HepG2 (cell line): ENCODE data around the gene DPYD. TPM values are rescaled to one million over a fixed set of nuclear protein-coding genes. Genes with fewer than 3 reads are reported as not detected.

Experiments
- ATAC-seq: fragments of 200-7000 bp; cut with Tn5 transposase; 3 replicates; pipeline ENCODE4 v1.9.1; 2020; ENCODE audit warnings: mild to moderate bottlenecking, moderate library complexity
- BruUV-seq: library from RNA; stranded (reverse); fragments of 400-500 nt; replicated peaks from 2 replicates; lab custom pipeline; 2021; lab: Mats Ljungman, UMichigan
- CTCF ChIA-PET: fragments of 300-600 bp; formaldehyde crosslinking; extraction: SDS; loops from one replicate; lab custom pipeline; 2021; ENCODE audit warnings: low total read pairs, inconsistent platforms, low intra/inter-chr PET ratio; lab: Yijun Ruan, JAX
- POLR2A ChIA-PET: fragments of 350-600 bp; sonication (Branson Sonifier 250); formaldehyde crosslinking; loops from one replicate; lab custom pipeline; 2020; ENCODE audit warnings: antibody characterized with exemption, inconsistent platforms; lab: Yijun Ruan, JAX
- DNase-seq: peaks from one replicate; pipeline ENCODE4 v3.0.0-alpha.2; 2015; ENCODE audit warnings: low spot score
- FAIRE-seq: peaks from 3 replicates; lab custom pipeline; 2011; peaks lifted over from hg19 to GRCh38; lab: Jason Lieb, UNC
- H2AFZ ChIP-seq: one replicate; pipeline ENCODE4 v1.6.1; 2011; ENCODE audit warnings: low read length, inconsistent platforms
- H3K27ac ChIP-seq: fragments of 300-600 bp; 3 replicates; pipeline ENCODE4 v1.8.0; 2011; ENCODE audit warnings: mixed run types, mild to moderate bottlenecking, mixed read lengths, low read length, inconsistent platforms; ENCODE audit not compliant: insufficient read depth; ENCODE audit errors: extremely low read length
- H3K27me3 ChIP-seq, 2 experiments: fragments of 200-600 bp in 1 of 2; 2 replicates in 1 of 2; 3 replicates in 1 of 2; pipeline versions ENCODE4 v1.6.0 to v1.8.0; 2011; ENCODE audit warnings: low read length in 2 of 2, mild to moderate bottlenecking in 2 of 2, moderate library complexity in 2 of 2, inconsistent platforms in 1 of 2; ENCODE audit not compliant: insufficient read depth in 2 of 2, control insufficient read depth in 1 of 2
- H3K36me3 ChIP-seq, 2 experiments: fragments of 200-600 bp in 1 of 2; replicated peaks in 1 of 2; 2 replicates in 1 of 2; 3 replicates in 1 of 2; pipeline versions ENCODE4 v1.5.1 to v1.8.0; 2011; ENCODE audit warnings: low read length in 2 of 2, inconsistent platforms in 1 of 2; ENCODE audit not compliant: insufficient read depth in 2 of 2, control insufficient read depth in 1 of 2
- H3K4me1 ChIP-seq: 2 replicates; pipeline ENCODE4 v1.5.1; 2012; ENCODE audit warnings: low read length, inconsistent platforms; ENCODE audit not compliant: insufficient read depth
- H3K4me2 ChIP-seq: 2 replicates; pipeline ENCODE4 v1.6.0; 2011; ENCODE audit warnings: low read depth, low read length, inconsistent platforms
- H3K4me3 ChIP-seq, 3 experiments: fragments of 200-600 bp in 1 of 3; sonication (generic), shearing (Covaris generic) in 1 of 3; replicated peaks in 1 of 3; 2 replicates each; pipeline ENCODE4 v1.5.1; 2011 to 2016; ENCODE audit warnings: low read length in 3 of 3, inconsistent platforms in 2 of 3, low read depth in 2 of 3, mild to moderate bottlenecking in 2 of 3, control low read depth in 1 of 3, mixed read lengths in 1 of 3; ENCODE audit not compliant: insufficient read depth in 1 of 3
- H3K79me2 ChIP-seq: one replicate; pipeline ENCODE4 v1.6.1; 2011; ENCODE audit warnings: low read length, inconsistent platforms; ENCODE audit not compliant: insufficient read depth
- H3K9ac ChIP-seq: 2 replicates; pipeline ENCODE4 v1.6.0; 2011; ENCODE audit warnings: mild to moderate bottlenecking, low read depth, low read length, inconsistent platforms; ENCODE audit not compliant: insufficient read depth
- H3K9me3 ChIP-seq: 2 replicates; pipeline ENCODE4 v1.5.1; 2012; ENCODE audit warnings: mild to moderate bottlenecking, low read length
- H4K20me1 ChIP-seq: 2 replicates; pipeline ENCODE4 v1.6.0; 2011; ENCODE audit warnings: inconsistent platforms, mild to moderate bottlenecking, low read length, moderate library complexity; ENCODE audit not compliant: insufficient read depth
- ARNTL ChIP-seq: sonication (generic); formaldehyde crosslinking; IDR thresholded peaks from 2 replicates; pipeline ENCODE4 v1.4.0; 2020; ENCODE audit warnings: mild to moderate bottlenecking, missing genetic modification reagents
- KDM2A ChIP-seq: sonication (generic); formaldehyde crosslinking; IDR thresholded peaks from 2 replicates; pipeline ENCODE4 v1.4.0; 2020; ENCODE audit warnings: low read depth, missing genetic modification reagents, borderline replicate concordance
- MAFF ChIP-seq: IDR thresholded peaks from 2 replicates; pipeline ENCODE4 v1.6.1; 2011; ENCODE audit warnings: low read depth, low read length, improper control_type of control experiment
- NAIF1 ChIP-seq: sonication (generic); formaldehyde crosslinking; IDR thresholded peaks from 2 replicates; pipeline ENCODE4 v1.5.0; 2020; ENCODE audit warnings: mild to moderate bottlenecking, missing genetic modification reagents, borderline replicate concordance
- SNRNP70 ChIP-seq: fragments of 200-400 bp; formaldehyde crosslinking; IDR thresholded peaks from 2 replicates; pipeline ENCODE4 v1.6.1; 2017; ENCODE audit warnings: mild to moderate bottlenecking, low read depth, low read length, moderate library complexity
- ZGPAT ChIP-seq: IDR thresholded peaks from 2 replicates; pipeline ENCODE4 v1.6.1; 2016; ENCODE audit warnings: mild to moderate bottlenecking
- ZNF44 ChIP-seq: sonication (generic); formaldehyde crosslinking; IDR thresholded peaks from 2 replicates; pipeline ENCODE4 v1.5.1; 2020; ENCODE audit warnings: mild to moderate bottlenecking, missing genetic modification reagents
- ZNF576 ChIP-seq: sonication (generic); formaldehyde crosslinking; IDR thresholded peaks from 2 replicates; pipeline ENCODE4 v1.4.0; 2020; ENCODE audit warnings: mild to moderate bottlenecking, missing genetic modification reagents
- ZNF615 ChIP-seq: sonication (generic); formaldehyde crosslinking; IDR thresholded peaks from 2 replicates; pipeline ENCODE4 v1.5.0; 2020; ENCODE audit warnings: mild to moderate bottlenecking, missing genetic modification reagents, borderline replicate concordance
- ZNF746 ChIP-seq: sonication (generic); formaldehyde crosslinking; IDR thresholded peaks from 2 replicates; pipeline ENCODE4 v1.8.0; 2022; ENCODE audit warnings: mild to moderate bottlenecking, missing genetic modification reagents
- ZNF761 ChIP-seq: sonication (generic); formaldehyde crosslinking; conservative IDR thresholded peaks from 2 replicates; pipeline ENCODE4 v1.4.0; 2020; ENCODE audit warnings: mild to moderate bottlenecking, missing genetic modification reagents
- ZNF773 ChIP-seq: sonication (generic); formaldehyde crosslinking; IDR thresholded peaks from 2 replicates; pipeline ENCODE4 v1.4.0; 2020; ENCODE audit warnings: missing genetic modification reagents, borderline replicate concordance
- ZNF788 ChIP-seq: sonication (generic); formaldehyde crosslinking; IDR thresholded peaks from 2 replicates; pipeline ENCODE4 v1.5.0; 2020; ENCODE audit warnings: mild to moderate bottlenecking, missing genetic modification reagents, borderline replicate concordance
- ZSCAN20 ChIP-seq: sonication (generic); formaldehyde crosslinking; IDR thresholded peaks from 2 replicates; pipeline ENCODE4 v1.4.0; 2020; ENCODE audit warnings: missing genetic modification reagents, mild to moderate bottlenecking, borderline replicate concordance
- WGBS: methylation state at CpG from one replicate; pipeline ENCODE4 v1.1.6; 2017; ENCODE audit warnings: low lambda C conversion rate; 5-methylcytosine and 5-hydroxymethylcytosine counted together
- in situ Hi-C: cut with HindIII; loops from 2 replicates; pipeline ENCODE4 v1.10.0; 2017; ENCODE audit warnings: low pct_unique_long_range_greater_than_20kb; ENCODE audit not compliant: extremely low pct_ligation_motif_present
- intact Hi-C: fragments of 100-400 bp; cut with micrococcal nuclease; formaldehyde crosslinking; loops from one replicate; pipeline ENCODE4 v1.10.0; 2022; ENCODE audit not compliant: unreplicated experiment
- polyA plus RNA-seq, 8 experiments: library from polyadenylated mRNA; depleted of rRNA in 3 of 8; stranded (reverse) in 7 of 8; unstranded in 1 of 8; fragments of >200 nt; fragmentation: Illumina TruSeq in 4 of 8; extraction: Trizol in 4 of 8; gene quantifications; 2 replicates each; pipeline versions ENCODE4 v1.2.1 to v1.2.3, GENCODE V29; 2011 to 2016; ENCODE audit warnings: low read depth in 4 of 8, missing spikeins in 1 of 8, mixed read lengths in 1 of 8; ENCODE audit not compliant: insufficient read depth in 1 of 8
- total RNA-seq, 5 experiments: library from RNA; depleted of rRNA; stranded (reverse); fragments of >200 nt; fragmentation: Illumina TruSeq; extraction: Trizol; gene quantifications; 2 replicates each; pipeline ENCODE4 v1.2.3, GENCODE V29; 2016; ENCODE audit warnings: low read depth in 1 of 5
- TF ChIP-seq, protein P1 (sequence below): IDR thresholded peaks from 2 replicates; pipeline ENCODE4 v1.6.1; 2016; ENCODE audit warnings: mild to moderate bottlenecking, missing biosample characterization, missing genetic modification reagents

DPYD gene
- total and polyA plus RNA-seq, 2 of the 13 experiments (the other 11 are each of a cell fraction or from before 2014, with no cell fraction given): 1.3 to 3.4 TPM

DNA sequence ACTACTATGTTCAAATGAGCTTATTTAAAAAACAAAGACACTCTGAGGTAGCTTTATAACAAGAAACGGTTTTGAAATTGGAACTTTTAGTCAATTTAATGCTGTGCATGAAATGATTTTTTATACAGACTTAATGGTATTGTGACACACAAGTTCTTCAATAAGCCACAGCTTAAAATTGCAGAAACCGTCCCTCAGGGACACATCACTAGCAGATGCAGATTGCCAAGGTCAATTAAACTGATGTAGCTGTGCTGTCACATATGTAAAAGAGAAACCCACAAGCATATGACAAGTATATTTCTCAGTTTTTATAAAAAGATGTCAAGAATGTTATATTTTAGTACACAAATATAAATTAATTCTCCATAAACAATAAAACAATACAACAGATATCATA lies 366.9 kb downstream of the DPYD start:
- 52% methylated on average over 2 of the region's 2 CpGs for WGBS
- Histone ChIP-seq H3K27ac (no peak overlapping the region), H4K20me1 (no peaks in the 10 kb centered on the region), H3K79me2 (no peaks in the 10 kb centered on the region), H2AFZ (no peak overlapping the region), H3K4me2 (no peak overlapping the region), H3K4me3 (no peak overlapping the region), H3K4me1 (no peaks in the 10 kb centered on the region), H3K9me3 (no peaks in the 10 kb centered on the region; the same call in none of the 2 replicates), H3K27me3 (no peaks in the 10 kb centered on the region; a peak in 1 of 5 replicates), H3K9ac (no peak overlapping the region), H3K36me3 (no peaks in the 10 kb centered on the region)
- intact Hi-C loops: no loop called here
- CTCF ChIA-PET: no interaction called here
- no peak for TF ChIP-seq ZGPAT (CRISPR knock-in tag)
- TF ChIP-seq ZNF44 (CRISPR knock-in tag): no peak
- POLR2A ChIA-PET: no interaction called here
- in situ Hi-C loops: no loop called here
- no TSS peak for BruUV-seq
- FAIRE-seq (no peak), ATAC-seq (no peak), DNase-seq (no peak)

DNA sequence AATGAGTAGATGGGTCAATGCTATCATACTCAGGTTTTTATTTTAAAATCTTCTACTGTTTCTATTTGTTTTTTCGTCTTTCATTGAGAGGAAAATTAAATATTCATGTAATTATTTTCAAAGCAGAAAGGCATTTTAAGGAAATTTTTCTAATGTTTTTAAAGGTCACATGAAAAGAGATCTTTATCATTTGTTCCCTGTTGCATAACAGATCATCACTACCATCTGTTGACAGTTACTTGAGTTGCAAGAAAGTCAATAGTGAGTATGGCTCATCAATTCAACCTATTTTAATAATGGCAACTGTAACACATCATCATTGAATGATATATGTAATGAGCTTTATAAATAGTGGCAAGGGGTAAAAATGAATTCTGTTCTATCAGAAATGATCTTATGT lies 369.7 kb downstream of the DPYD start:
- Histone ChIP-seq H3K27me3 (no peaks in the 10 kb centered on the region; a peak in 1 of 5 replicates), H3K4me3 (no peak overlapping the region), H2AFZ (no peak overlapping the region), H3K4me2 (no peak overlapping the region), H3K27ac (no peak overlapping the region), H3K36me3 (no peaks in the 10 kb centered on the region), H3K9ac (no peak overlapping the region), H3K9me3 (no peaks in the 10 kb centered on the region; the same call in none of the 2 replicates), H3K79me2 (no peaks in the 10 kb centered on the region), H3K4me1 (no peaks in the 10 kb centered on the region), H4K20me1 (no peaks in the 10 kb centered on the region)
- no peak for ATAC-seq
- TF ChIP-seq ARNTL: no peak
- TF ChIP-seq MAFF: no peak
- no peak for TF ChIP-seq ZNF773 (CRISPR knock-in tag)
- TF ChIP-seq ZNF761 (CRISPR knock-in tag): no peak
- no peak for TF ChIP-seq ZNF615 (CRISPR knock-in tag)
- TF ChIP-seq ZNF788: no peak
- TF ChIP-seq KDM2A: no peak
- TF ChIP-seq SNRNP70: no peak
- no peak for TF ChIP-seq ZSCAN20 (CRISPR knock-in tag)
- no peak for TF ChIP-seq NAIF1 (CRISPR knock-in tag)
- TF ChIP-seq ZNF746 (CRISPR knock-in tag): no peak
- TF ChIP-seq, protein P1, sequence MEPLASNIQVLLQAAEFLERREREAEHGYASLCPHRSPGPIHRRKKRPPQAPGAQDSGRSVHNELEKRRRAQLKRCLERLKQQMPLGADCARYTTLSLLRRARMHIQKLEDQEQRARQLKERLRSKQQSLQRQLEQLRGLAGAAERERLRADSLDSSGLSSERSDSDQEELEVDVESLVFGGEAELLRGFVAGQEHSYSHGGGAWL: no peak
- TF ChIP-seq ZNF576 (CRISPR knock-in tag): no peak
- DNase-seq: no peak
- in situ Hi-C loops (no loop called here), intact Hi-C loops (no loop called here)
- POLR2A ChIA-PET: no interaction called here
- CTCF ChIA-PET: no interaction called here
- no peak for FAIRE-seq
- 53% methylated on average over 1 of the region's 1 CpG for WGBS
- BruUV-seq: no TSS peak
